ENCODE measurements around the gene TMEFF1.

The TMEFF1 gene

DNA sequence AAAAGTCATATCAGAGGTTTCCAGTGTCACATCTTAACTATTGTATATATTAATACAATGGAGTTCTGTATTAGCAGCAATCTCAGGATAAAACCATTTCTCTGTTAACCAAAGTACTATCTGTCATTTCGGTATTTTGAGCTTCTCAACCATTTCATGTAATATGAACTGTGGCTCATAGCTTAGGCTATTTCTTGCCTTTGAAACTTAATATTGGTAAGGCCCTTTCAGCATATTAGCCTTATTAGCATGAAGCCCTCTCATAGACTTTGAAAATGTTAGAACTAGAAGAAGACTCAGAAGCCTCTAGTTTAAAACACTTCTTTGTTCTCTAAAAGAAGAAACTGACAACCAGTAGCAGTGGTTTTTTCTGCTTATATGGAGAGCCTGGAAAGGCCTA, 105.7 kb downstream of the TMEFF1 start:
- no peak for DNase-seq

DNA sequence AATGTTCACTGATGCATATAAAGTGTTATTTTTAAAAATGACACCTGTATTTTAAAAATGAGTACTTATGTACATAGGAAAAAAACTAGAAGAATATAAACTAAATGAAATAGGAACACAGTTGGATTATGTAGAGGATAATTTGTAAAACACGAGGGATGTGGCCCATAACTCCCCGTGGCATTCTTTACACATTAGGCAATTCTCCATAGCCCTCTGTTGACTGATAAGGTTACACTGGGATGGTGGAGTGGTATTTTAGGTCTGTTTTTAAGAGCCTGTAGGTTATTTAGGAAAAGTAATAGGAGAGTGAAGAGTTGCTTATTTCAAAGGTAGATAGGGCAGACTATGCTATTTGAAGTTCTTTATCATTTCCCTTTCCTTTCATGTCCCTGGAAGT, 106.7 kb downstream of the TMEFF1 start:
- no peak for DNase-seq

DNA sequence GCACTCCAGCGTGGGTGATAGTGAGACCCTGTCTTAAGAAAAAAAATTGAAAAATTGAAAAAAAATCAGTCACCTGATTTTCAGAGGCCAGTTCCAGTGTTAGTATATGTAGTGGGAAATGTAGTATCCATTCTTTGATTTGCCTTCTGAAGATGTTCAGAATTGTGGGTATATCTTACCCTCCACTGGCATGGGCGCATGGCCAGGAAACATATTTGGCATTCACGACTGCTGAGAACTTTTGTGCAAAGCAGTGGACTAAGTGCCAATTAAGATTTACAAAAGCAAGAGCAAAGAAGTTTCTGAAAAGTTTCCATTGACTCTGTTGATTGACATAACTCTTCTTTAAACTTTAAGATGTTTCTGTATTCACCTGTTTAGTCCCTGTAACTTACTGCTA, 107.3 kb downstream of the TMEFF1 start:
- no peak for DNase-seq

DNA sequence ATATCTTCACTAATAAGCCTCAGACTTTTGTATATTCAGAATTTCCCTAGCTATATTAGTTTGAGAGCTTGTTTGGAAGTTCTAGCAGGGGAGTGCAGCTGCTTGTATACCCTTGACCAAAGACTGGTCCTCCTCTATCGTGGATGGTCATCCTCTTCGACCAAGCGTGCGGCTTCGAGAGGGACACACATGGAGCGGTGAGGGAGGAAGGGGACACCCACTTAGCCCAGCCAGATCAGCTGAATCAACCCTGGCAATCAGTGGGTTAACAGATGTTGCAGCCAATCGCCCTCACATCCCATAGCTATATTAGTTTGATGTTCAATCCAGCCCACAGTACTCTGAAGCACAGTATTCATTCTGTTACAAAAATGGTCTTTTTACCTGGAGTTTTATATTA, 108.1 kb downstream of the TMEFF1 start:
- DNase-seq, result no peak

DNA sequence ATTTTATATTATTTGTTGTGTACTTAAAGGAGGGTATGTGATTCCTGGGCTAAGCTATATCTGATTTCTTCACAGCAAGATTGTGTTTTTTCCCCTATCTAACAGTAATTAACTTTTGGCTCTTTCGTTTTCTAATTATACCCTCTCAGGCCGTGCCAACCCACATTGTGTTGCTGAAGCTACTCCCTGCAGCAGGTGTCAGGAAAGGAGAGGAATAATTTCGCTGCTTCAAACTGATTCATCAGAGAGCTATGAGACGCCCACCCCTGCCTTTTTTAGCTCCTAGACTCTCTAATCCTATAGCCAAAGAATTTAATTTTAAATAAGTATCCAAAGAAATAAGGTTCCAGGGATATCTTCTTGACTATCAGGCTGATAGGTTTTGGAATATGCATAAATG, 108.7 kb downstream of the TMEFF1 start:
- DNase-seq, result no peak

DNA sequence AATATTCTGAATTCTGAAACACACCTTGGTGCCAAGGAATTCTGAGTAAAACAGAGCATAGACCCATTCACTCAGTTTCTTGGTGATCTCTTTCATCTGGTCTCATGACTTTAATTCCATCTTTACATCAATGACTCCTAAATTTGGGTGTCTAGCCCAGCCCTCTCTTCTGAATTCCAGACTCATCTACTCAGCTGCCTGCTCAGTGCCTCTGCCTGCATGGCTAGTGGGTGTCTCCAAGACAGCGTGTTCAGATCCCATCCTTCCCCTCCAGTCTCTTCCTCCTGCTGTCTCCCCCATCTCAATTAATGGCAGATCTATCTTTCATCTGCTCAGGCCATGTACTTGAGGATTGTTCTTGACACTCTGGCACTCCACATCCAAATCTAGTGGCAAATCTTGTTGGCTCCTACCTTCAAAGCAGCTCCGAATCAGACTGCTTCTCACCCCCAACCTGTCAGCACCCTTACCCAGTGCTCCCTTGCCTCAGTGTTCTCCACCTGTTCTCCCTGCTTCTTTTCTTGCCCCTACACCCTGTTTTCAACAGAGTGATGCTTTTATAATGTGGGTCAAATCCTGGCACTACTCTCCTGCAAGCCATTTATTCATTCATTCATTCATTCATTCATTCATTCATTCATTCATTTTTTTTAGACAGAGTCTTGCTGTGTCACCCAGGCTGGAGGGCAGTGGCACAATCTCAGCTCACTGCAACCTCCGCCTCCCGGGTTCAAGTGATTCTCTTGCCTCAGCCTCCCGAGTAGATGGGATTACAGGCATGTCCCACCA, 110.3 kb downstream of the TMEFF1 start:
- DNase-seq, result no peak

DNA sequence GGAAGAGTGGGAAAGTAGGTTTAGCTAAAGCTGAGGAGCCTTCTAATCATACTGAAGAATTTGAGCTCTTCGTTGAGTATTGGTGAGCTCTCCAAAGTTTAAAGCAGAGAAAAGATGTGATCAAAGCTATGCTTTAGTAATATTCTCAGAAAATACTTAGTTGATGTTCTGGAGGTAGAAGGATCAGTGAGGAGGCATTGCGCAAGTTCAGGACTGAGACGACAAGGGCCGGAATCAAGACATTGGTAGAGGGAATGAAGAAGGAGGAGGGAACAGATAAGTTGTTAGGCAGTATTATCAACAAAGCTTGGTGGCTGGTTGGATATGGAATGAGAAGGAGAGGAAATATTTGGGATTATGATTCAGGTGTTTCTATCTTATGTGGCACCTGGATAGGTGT, 112.0 kb downstream of the TMEFF1 start:
- no peak for DNase-seq

DNA sequence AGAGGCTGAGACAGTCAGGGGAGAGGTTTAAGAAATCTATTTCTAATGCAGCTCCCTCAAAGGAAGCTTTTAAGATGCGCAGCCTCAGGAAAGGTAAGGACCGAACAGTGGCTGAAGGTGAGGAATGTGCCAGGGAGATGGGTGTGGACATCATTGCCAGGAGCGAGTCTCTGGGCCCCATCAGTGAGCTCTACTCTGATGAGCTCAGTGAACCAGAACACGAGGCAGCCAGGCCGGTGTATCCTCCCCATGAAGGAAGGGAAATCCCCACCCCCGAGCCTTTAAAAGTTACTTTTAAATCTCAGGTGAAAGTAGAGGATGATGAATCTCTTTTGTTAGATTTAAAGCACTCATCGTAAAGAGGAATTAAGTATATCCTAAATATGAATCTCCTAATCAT, 113.1 kb downstream of the TMEFF1 start:
- no peak for DNase-seq

DNA sequence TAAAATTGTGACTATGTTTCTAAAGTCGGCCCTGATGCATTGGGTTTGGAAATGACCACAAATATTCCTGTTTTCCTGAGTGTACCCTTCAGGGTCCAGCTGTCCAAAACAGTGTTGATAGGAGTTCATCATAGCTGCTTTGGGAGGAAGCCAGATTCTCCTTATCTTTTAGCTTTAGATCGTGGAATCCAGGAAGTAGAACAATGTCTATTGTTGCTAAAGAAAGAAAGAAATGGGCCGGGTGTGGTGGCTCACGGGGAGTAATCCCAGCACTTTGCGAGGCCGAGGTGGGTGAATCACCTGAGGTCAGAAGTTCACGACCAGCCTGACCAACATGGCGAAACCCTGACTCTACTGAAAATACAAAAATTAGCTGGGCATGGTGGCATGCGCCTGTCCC, 114.4 kb downstream of the TMEFF1 start:
- no peak for DNase-seq

DNA sequence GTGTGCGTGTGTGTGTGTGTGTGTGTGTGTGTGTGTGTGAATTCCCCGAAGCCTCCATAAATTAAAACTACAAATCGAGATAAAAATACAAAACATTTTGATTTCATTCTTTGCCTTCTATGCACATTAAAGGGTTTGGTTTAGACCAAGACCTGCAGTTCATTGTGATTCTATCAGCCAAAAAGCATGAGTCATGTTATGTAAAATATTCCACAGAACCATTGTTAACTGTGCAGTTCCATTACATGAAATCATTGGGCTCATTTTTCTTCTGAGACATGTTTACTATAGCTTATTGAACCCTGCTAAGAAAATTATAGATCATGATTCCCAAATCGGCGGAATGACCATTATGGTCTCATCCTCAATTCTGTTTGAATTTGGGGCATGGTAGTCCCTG, 116.6 kb downstream of the TMEFF1 start:
- DNase-seq, result no peak

DNA sequence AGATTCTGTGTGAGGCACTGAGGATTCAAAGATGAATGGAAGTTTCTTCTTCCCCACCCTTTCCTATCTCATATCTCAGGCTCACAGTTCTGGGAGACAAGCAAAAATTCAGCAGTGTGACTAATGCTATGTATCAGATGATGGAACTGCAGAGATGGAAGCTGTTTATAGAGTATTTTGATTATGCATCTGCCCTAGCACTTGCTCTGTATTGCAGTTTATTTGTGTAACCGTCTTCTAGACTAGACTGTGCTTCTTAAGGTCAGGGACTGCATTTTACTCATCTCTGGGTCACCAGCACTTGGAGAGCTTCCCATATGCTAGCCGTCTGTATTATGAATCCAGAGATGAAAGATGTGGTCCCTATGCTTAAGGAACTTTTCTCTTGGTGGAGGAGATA, 117.5 kb downstream of the TMEFF1 start:
- no peak for DNase-seq

DNA sequence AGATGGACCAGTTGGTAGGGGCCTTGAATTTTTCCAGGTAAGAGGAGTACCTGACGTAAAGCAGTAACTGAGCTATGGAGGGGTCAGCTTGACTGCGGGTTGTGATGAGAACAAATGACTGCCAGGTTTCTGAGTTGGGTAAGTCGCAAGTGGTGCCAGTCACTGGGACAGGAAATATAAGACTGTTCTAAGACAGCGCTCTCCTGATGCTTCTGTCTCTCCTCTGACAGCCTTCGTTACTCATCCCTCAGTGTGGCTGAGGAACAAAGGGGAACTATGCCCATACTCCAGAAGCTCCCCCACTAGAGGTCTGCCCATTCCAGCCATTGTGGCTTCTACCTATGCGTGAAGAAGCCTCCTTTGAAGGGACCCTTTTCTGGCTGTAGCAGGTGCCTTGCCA, 118.2 kb downstream of the TMEFF1 start:
- no peak for DNase-seq

DNA sequence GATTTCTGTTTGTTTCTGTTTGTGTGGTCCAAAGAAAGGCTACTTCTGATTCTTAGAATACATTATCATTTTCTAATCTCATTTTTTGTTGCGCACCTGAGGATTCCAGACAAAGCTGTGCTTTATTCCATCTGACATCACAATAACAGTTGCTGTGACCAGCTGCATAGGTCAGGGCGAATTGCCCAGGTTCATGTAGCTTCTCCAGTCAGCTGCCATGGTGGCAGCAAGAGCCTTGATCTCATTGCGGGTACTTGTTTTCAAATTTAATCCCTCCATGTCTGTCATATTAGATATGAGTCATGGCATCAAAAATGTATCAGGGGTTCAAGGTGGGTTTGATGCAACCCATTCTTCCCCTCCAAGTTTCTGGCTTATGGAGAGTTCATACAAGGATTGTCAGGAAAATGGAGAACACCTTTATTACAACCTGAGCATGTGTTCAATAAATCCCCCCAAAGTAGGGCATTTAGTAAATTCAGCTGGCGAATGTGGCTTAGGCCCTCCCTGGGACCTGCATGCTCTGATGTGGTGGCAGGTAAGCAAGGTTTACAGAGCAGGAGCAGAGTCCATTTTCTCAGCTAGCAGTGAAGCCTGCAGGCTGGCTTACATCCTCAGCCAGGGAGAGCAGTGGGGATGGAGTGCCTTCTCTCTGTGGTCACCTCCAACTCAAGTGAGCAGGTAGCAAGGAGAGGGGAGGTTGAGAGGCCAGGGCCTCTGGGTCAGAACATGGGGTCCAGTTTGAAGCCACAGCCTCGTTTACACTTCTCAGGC, 118.9 kb downstream of the TMEFF1 start:
- DNase-seq, result no peak

DNA sequence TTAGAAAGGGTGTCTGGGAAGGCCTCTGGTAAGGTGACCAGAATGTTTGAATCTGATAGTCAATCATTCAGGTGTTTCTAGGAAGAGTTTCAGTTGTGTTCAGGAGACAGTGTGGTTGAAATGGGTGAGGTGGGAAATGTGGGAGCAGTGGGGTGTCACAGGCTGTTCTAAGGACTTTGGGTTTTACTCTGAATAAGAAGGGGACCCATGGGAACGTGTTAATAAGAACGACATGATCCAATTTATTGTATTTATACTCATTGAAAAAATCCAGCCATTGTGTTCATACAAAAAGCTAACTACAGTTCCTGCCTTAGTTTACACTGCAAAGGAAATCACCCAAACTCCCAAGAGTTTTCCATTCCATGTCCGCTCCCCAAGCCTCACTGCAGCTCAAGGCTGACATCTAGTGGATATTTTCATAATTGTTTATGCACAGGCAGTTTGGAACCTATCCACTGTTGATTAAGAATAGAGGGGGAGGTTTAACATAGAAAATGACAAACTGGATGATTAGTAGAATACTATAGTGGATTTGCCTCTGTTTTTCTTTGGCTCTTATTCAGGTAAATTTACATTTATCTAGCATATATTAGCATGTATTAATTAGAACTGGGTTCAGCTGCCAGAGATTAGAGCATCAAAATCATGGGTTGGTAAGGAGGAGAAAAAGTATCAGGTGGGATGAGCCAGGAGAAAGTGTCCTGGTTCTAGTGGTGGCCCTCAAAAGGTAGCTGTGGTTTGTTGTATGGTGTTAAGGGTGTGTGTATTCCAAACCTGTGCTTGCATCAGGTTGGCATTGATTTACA, 122.6 kb downstream of the TMEFF1 start:
- DNase-seq, result peak; percentile 30

DNA sequence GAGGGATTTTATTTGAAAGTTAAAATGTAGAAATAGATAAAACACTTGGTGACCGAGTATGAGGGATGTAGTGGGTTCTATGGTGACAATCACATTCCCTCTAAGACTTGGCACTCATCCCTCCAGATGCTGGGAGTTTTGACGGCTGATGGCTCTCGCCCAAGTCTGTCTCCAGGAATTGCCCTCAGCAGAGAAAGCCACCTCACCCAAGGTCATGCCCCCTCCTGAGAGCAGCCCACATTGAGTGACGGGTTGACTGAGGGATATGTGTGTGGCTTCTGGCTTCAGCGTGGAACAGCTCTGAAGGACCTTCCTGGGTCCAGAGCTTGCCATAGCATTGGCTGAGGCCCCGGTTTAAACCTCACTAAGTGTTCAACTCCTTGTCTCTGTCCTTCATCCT, 124.3 kb downstream of the TMEFF1 start:
- DNase-seq, result no peak

DNA sequence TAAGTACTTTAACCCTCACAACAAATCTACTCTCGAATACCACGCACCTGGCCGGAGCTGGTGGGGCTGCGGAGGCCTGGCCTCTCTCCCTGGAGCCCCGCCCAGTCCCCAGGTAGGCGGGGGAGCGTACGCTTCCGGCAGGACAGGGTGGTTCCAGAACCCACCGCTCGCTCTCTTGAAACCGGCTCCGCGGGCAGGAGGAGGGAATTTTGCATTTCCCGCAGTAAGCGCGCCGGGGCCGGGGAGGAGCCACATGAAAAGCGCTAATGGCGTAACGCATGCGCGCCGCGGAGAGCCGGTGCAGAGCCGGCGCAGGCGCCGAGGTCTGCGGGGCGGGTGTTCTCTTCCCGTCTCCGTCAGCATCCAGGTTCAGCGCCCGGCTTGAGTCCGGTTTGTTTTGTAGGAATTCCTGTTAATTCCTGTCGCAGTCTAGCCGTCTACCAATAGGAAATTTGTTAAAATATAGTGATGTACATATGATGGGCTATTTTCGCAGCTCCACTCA, 125.7 kb downstream of the TMEFF1 start:
- peak; percentile 85 for DNase-seq

DNA sequence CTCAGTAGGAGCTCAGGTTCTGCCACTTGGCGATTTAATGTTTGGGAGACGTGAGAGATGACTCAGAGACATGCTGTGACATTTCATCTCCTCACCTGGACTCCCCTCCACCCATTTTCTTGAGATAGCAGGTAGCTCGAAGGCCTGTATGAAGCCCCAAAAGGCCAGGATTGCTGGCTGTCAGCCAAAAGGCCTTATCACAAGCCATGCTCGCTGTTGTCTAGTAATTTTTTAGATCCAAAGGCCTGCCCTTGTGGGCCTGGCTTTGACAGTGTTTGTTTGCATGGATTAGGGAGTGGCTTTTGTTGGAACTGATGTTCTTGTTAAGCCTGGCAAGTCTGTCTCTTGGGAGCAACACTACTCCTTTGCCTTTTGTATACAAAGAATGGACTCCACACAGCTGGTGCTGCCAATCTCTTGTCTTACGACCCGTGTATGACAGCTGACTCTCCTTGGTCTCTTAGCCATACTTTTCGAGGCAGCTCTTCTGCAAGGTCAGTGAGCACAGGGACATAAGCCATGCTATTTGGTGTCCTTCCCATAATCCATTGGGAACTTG, 127.7 kb downstream of the TMEFF1 start:
- no peak for DNase-seq

DNA sequence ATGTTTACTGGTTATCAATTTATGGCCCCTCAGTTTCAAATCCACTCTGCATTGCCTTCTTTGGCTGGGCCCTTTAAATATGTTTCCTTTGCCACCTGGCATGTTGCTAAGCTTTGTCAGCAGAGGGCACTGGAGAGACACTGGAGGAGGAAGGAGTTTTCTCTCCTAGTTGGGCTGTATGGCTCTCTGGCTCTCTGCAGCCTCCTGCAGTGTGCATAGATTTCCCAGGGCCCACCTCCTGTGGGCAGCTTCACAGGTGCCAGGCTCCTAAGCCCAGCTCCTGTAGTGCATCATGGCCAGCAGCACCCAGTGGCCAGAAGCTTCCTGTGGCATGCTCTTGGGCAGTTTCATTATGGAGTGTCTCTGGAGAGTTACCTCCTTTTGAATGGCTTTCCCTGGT, 128.3 kb downstream of the TMEFF1 start:
- DNase-seq, result peak; percentile 62

DNA sequence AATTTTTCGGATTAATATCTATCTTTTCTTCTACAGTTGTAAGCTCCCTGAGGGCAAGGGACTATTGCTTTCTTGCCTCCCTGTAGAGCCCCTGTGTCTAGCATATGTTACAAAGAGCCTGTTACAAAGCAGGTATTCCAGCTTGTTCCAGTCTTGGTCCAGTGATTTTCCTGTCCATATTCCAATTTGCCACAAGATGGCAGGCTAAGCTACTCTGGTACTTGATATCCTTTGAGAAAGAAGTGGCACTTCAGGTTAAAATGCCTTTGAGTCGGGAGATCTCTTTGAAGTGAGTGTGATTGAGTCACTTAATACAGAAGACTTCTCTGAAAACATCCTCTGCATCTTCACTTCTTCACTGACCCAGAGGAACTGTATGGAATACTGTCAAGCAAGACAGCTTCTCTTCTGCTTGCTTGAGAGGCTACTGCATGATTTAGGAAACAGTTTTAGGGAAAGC, 129.4 kb downstream of the TMEFF1 start:
- DNase-seq, result no peak

DNA sequence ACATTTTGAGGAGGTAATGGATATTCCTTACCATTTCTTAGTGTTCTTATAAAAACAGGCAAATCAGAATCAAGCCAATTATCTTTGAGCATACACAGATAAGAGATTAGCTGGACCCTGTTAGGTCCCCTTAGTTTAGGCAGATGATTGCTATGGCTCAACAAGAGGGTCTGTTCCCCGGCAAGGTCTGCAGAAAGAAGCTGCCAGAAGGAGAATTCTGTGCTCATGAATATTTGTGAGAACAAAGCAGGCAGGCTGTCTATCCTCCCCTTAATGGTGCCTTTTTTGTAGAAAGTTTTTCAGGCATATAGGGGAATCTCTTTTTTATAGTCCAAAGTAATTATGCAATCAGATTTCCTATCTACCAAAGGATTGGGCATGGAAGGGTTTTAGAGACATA, 132.5 kb downstream of the TMEFF1 start:
- no peak for DNase-seq

DNA sequence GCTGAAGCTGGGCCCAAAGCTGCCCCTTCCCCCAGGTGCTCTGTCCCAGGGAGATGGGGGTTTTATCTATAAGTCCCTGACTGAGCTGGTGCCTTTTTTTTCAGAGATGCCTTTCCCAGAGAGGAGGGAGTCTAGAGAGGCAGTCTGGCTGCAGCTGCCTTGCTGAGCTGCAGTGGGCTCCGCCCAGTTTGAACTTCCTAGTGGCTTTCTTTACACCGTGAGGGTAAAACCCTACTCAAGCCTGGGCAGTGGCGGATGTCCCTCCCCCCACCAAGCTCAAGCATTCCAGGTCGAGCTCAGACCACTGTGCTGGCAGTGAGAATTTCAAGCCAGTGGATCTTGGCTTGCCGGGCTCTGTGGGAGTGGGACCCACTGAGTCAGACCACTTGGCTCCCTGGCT, 146.2 kb downstream of the TMEFF1 start:
- DNase-seq, result no peak

DNA sequence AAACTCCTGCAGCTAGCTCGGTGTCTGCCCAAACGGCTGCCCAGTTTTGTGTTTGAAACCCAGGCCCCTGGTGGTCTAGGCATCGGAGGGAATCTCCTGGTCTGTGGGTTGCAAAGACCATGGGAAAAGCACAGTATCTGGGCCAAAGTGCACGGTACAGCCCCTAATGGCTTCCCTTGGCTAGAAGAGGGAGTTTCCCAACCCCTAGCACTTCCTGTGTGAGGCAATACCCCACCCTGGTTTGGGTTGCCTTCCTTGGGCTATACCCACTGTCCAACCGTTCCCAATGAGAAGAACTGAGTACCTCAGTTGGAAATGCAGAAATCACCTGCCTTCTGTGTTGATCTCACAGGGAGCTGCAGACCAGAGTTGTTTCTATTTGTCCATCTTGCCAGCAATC, 146.7 kb downstream of the TMEFF1 start:
- no peak for DNase-seq

DNA sequence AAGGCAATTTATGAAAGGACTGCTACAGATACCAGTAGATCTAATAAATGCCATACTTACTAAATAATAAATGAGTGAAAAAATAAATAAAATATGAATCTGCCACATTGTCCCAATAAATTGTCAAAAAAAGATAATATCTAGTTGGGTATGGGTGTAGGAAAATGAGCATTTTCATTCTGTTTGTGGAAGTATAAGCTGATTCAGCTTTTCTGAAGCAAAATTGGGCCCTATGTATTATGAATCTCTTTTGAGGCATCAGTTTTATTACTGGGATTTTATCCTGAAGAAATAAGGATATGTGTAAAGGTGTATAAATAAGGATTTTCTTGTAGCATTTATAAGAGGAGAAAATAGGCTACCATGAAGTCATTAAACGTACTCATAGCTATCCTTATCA, 151.0 kb downstream of the TMEFF1 start:
- no peak for DNase-seq

Measured in activated CD4-positive, alpha-beta T cell treated with anti-CD3 and anti-CD28 coated beads for 48 hours (primary cell).